ENCODE measurements around the gene AGPAT4.

AGPAT4 gene

DNA sequence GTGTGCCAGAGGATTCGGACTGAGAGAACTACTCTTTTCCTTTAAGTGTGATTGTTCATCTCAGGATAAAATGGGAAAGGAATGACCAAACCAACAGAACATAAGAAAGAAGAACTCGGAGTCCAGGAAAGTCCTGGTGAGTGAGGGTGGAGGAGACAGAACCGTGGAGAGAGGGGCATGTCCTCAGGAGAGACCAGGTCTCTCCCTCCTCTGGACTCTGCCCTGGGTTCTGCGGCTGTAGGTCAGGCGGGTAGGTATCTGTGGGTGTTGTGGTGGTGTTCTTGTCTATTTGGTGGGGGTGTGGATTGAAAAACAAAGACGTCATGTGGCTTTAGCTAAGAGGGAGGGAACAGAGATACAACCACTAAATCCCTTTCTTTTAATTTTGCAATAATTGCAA lies 29.1 kb upstream of the AGPAT4 start:
- H3K27me3 ChIP-seq (replicated peaks), result no peaks in the 10 kb centered on the region
- H3K27ac ChIP-seq, result peak overlapping the region; percentile 62
- TF ChIP-seq, protein P1, sequence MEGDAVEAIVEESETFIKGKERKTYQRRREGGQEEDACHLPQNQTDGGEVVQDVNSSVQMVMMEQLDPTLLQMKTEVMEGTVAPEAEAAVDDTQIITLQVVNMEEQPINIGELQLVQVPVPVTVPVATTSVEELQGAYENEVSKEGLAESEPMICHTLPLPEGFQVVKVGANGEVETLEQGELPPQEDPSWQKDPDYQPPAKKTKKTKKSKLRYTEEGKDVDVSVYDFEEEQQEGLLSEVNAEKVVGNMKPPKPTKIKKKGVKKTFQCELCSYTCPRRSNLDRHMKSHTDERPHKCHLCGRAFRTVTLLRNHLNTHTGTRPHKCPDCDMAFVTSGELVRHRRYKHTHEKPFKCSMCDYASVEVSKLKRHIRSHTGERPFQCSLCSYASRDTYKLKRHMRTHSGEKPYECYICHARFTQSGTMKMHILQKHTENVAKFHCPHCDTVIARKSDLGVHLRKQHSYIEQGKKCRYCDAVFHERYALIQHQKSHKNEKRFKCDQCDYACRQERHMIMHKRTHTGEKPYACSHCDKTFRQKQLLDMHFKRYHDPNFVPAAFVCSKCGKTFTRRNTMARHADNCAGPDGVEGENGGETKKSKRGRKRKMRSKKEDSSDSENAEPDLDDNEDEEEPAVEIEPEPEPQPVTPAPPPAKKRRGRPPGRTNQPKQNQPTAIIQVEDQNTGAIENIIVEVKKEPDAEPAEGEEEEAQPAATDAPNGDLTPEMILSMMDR (IDR thresholded peaks at IDR 0.05; ENCODE audit: low read depth, low read length, missing control alignments), result no peak
- H3K36me3 ChIP-seq (replicated peaks), result no peaks in the 10 kb centered on the region
- no peak overlapping the region for H3K4me3 ChIP-seq (ENCODE audit: low read depth, low read length)
- DNase-seq, result no peak
- in situ Hi-C loops (cut with HindIII; ENCODE audit: low pct_ligation_motif_present, low sequenced_read_pairs), result no loop called here

GRCh38 chr6:161301338-161301737 lies 27.5 kb upstream of the AGPAT4 start:
- no peak overlapping the region for H3K4me3 ChIP-seq (ENCODE audit: low read depth, low read length)
- in situ Hi-C loops (cut with HindIII; ENCODE audit: low pct_ligation_motif_present, low sequenced_read_pairs), result no loop called here

DNA sequence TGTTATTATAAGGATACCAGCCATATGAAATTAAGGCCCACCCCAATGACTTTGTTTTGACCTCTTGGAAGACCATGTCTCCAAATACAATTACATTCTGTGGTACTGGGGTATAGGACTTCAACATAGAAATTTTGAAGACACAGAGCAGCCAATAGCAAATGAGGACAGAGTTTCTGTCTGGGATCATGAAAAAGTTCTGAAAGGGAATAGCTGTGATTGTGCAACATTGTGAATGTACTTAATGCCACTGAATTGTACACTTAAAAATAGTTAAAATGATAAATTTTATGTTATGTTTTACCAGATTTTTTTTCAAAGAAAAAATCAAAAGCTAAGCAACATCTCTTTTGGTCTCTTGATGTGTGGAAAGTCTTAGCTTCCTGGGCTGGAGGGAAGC lies 27.0 kb upstream of the AGPAT4 start:
- H3K4me3 ChIP-seq (ENCODE audit: low read depth, low read length), result no peak overlapping the region
- no peak for DNase-seq
- TF ChIP-seq, protein P1 (IDR thresholded peaks at IDR 0.05; ENCODE audit: low read depth, low read length, missing control alignments), result no peak
- H3K36me3 ChIP-seq (replicated peaks), result no peaks in the 10 kb centered on the region
- H3K27me3 ChIP-seq (replicated peaks), result no peaks in the 10 kb centered on the region
- H3K27ac ChIP-seq, result no peak overlapping the region
- in situ Hi-C loops (cut with HindIII; ENCODE audit: low pct_ligation_motif_present, low sequenced_read_pairs), result no loop called here

More at GRCh38 chr6:161301338-161301737, 27.5 kb upstream of the AGPAT4 start:
- H3K27me3 ChIP-seq (replicated peaks), result no peaks in the 10 kb centered on the region
- peak; percentile 47 for DNase-seq
- H3K27ac ChIP-seq, result no peak overlapping the region
- H3K36me3 ChIP-seq (replicated peaks), result no peaks in the 10 kb centered on the region
- TF ChIP-seq, protein P1 (IDR thresholded peaks at IDR 0.05; ENCODE audit: low read depth, low read length, missing control alignments), result no peak

DNA sequence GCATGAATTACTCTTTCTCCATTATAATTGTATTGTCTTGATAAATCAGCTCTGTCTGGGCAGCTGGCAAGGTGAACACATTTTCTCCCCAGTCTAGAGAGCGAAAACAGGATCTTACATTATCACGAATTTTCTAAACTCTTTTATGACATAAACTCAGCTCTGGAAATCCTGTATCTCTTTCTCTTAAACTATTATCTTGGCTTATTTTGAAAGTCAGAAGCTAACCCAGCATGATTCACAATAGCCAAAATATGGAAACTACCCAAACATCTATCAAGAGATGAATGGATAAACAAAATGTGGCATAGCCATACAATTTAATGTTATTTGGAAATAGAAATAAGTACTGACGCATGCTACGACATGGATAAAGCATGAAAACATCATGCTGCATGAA lies 25.9 kb upstream of the AGPAT4 start:
- Histone ChIP-seq H3K27ac (no peak overlapping the region), H3K36me3 (replicated peaks) (no peaks in the 10 kb centered on the region), H3K4me3 (ENCODE audit: low read depth, low read length) (no peak overlapping the region), H3K27me3 (replicated peaks) (no peaks in the 10 kb centered on the region)
- in situ Hi-C loops (cut with HindIII; ENCODE audit: low pct_ligation_motif_present, low sequenced_read_pairs), result no loop called here
- TF ChIP-seq, protein P1 (IDR thresholded peaks at IDR 0.05; ENCODE audit: low read depth, low read length, missing control alignments), result no peak
- no peak for DNase-seq

DNA sequence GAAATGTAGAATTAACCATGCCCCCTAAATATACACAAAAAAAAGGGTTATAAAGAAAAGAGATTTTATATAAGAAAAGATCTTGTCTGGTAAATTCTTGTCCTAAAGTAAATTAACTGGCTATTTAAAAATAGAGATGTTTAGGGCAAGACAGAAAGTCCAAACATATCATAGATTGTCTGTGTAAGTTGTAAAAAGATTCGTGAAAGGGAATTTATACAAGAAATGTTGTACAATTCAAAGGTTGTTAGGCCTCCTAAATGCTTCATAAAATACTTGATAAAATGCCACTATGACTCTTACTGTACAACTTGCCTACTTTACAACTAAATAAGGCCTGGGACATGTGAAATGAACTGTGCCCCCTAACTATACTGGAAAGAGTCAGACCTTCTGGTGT lies 21.9 kb upstream of the AGPAT4 start:
- Histone ChIP-seq H3K36me3 (replicated peaks) (no peaks in the 10 kb centered on the region), H3K4me3 (ENCODE audit: low read depth, low read length) (no peak overlapping the region), H3K27me3 (replicated peaks) (no peaks in the 10 kb centered on the region), H3K27ac (no peak overlapping the region)
- TF ChIP-seq, protein P1 (IDR thresholded peaks at IDR 0.05; ENCODE audit: low read depth, low read length, missing control alignments), result no peak
- no peak for DNase-seq
- in situ Hi-C loops (cut with HindIII; ENCODE audit: low pct_ligation_motif_present, low sequenced_read_pairs), result no loop called here

DNA sequence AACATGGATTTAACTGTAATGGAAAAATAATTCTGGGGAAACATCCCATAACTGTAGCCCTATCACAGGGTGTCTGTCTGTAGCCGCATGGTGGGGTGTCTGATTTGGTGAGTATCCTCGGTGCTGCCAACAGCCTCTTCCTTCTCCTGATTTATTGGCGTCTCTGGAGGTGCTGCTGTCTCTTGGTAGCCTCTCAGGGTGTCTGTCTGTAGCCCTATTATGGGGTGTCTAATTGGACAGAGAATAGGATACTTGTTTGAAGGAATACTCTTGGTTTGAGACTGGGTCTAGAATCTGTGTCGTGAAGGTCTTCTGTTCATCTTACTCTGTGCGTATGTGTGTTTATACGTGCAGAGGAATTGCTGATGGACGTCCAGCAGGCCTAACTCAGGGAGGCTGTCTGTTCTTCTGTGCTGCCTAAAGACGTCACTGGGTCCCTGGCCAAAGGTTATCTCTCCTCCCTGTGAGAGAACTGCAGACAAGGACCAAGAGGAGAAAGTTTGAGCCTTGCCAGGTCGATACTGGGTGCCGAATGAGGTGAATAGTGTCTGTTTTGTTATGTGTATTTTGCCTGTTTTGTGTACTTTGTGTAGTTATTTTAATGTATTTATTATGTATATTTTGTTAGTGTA lies 18.9 kb upstream of the AGPAT4 start:
- no peaks in the 10 kb centered on the region for H3K36me3 ChIP-seq (replicated peaks)
- no peaks in the 10 kb centered on the region for H3K27me3 ChIP-seq (replicated peaks)
- TF ChIP-seq, protein P1 (IDR thresholded peaks at IDR 0.05; ENCODE audit: low read depth, low read length, missing control alignments), result no peak
- no peak overlapping the region for H3K4me3 ChIP-seq (ENCODE audit: low read depth, low read length)
- DNase-seq, result no peak
- in situ Hi-C loops (cut with HindIII; ENCODE audit: low pct_ligation_motif_present, low sequenced_read_pairs), result no loop called here
- no peak overlapping the region for H3K27ac ChIP-seq
